ENCODE measurements around the gene TRAM2.
A peak's percentile ranks its signal among the peaks of the same experiment; 100 is the strongest.

The TRAM2 gene

GRCh38 chr6:52594221-52594620 lies 17.4 kb upstream of the TRAM2 start:
- DNase-seq, result no peak

- DNase-seq, result no peak
These were observed 15.0 kb upstream of the TRAM2 start for GRCh38 chr6:52591832-52592231.

DNA sequence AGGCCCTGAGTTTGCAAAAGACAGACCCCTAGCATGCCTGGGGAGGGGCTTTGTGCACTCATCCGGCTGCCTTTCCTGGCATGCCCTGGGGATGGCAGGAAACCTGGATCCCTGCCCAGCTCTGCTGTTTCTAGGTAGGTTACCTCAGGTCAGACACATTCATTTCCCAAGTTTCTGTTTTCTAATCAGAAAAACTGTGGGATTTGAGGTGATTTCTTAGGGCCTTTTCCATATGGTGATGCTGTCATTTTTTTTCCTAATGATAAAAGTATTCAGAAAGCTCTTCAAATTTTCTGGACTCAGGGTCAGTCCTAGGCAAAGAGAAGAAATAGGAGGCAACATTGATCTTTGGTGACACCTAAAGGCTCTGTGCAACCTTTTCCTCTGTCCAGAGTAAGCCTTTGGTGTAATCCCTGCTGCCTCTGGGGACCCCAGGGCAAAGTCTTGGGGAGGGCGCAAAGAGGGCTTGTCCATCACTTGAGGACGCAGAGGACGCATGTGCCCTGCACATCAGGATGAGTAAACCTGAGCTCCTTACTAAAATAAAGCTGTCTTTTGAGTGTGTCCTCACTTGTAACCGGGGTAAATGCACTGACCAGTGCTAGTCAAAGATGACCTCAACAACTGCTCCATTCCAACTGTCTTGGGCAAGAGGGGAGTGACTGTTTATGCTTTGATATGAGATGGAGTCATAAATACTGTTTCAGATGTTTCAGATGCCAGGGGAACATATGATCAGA lies 13.5 kb upstream of the TRAM2 start:
- peak; percentile 84 for DNase-seq

DNA sequence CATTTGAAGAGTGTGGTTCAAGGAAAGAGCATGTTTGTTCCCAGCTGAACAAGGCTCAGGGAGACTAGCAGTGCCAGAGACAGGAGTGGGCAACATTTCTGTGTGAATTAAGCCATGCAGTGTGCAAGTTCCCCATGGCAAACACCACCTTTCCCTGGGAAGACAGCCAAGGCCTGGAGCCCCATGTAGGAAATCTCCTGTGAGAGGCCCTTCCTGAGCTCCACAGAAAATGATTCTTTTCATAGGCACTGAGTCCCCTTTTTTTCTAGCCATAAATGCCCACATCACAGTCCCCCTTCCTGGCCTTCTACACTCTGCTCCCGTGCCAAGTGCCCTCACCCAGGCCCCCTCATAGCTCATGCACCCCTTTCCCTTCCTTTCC lies 11.8 kb upstream of the TRAM2 start:
- no peak for DNase-seq

- no peak for DNase-seq
These were observed 11.3 kb upstream of the TRAM2 start for GRCh38 chr6:52588087-52588709.

DNA sequence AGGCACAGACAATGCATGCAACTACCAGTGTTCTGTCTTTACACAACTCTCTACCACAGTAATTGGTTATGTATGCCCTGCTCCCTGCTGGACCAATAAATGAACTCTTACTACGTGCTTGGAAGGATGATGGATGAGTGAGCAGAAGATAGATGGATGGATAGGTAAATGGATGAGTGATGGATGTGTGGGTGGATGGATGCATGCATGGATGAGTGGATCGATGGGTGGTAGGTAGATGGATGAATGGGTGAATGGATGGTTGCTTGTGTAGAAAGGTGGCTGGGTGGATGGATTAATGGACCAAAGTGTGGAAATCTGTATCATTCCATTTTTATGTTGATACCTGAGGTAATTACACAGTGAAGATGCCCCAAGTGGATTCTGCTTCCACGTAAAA lies 10.1 kb upstream of the TRAM2 start:
- DNase-seq, result no peak

GRCh38 chr6:52584203-52584602 lies 7.3 kb upstream of the TRAM2 start:
- DNase-seq, result no peak

GRCh38 chr6:52582996-52583395 lies 6.1 kb upstream of the TRAM2 start:
- no peak for DNase-seq

DNA sequence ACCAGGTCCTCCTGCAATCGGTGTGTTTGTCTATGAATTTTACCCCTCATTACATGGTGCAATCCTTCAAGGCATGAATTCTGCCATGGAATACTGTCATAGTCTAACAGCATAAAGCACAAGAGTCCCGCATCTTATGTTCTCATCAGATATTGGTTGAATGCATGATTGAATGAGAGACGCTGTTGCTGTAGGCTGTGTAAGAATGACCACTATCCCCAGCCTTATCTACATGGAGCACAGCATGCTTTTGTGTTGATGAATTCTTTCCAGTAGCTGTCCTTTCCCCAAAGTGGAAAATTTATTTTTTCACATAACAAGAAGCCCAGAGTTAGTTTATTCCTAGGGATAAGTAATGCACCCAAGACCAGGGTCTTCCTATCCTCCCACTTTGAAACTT lies 5.6 kb upstream of the TRAM2 start:
- no peak for DNase-seq

DNA sequence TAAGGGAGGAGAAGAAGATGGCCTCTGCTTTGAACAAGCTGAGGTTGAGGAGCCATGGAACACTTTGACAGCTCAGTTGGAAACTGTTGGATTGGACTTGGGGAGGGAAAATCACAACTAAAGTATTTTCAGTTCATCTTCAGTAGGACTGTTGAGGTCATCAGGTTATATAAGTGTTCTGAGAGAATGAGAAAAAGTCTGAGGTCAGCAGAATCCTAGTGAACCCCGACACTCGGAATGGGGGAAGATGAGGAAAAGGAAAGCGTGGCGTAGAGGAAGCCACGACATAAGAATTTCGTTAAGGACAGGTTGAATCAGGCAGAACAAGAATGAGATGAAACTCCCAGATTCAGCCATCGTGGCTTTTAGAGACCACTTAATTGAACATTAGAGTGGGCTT lies 4.0 kb upstream of the TRAM2 start:
- DNase-seq, result no peak

DNA sequence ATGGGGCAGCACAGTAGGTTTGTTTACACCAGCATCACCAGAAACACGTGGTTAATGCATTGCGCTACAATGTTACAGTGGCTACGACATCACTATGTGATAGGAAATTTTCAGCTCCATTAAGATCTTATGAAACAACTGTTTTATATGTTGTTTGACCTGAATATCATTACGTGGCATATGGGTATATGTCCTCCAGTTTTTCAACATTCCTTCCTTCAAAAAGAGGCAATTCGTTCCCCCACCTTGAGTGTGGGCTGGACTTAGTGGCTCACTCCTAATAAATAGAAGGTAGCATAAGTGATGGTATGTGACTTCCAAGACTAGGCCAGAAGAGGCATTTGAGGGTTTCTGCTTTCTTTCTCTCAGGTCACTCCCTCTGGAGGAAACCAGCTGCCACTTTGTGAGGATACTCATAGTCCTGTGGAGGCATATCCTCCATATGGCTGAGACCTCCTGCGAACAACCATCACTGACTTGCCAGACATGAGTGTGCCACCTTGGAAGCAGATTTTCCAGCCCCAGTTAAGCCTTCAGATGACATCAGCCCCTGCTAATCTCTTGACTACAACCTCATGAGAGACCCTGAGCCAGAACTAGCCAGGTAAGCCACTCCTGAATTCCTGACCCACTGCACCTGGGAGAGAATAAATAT lies 2.3 kb upstream of the TRAM2 start:
- DNase-seq, result no peak

DNA sequence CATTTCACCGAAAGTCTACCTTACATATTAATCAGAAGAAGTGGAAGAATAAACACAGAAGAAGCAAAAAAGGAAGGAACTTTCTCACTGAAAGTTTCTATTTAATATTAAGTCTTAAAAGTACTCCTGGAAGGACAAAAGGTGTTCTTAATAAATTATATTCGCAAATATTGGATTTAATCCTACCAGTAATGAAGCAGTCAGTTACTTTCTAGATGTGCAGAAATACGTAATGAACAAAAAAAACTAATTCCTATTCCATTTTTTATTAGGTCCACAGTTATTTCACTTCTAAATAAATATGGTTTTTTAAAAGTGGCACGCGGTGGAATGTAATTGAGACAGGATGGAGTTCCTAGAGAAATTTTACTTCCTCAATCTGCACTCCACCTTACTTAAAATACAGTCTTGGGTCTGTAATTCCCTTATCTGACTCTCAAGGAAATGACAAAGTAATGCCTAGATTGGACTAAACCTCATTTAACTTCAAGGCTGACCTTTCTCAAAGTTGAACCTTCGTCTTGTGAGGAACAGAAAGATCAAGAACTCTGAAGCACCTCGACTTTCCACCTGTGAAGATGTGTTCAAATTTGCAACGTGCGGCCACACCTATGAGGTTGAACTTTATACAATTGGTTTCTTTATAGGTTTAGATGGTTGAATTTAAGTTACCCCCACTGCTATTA lies 1.1 kb upstream of the TRAM2 start:
- DNase-seq, result no peak

DNA sequence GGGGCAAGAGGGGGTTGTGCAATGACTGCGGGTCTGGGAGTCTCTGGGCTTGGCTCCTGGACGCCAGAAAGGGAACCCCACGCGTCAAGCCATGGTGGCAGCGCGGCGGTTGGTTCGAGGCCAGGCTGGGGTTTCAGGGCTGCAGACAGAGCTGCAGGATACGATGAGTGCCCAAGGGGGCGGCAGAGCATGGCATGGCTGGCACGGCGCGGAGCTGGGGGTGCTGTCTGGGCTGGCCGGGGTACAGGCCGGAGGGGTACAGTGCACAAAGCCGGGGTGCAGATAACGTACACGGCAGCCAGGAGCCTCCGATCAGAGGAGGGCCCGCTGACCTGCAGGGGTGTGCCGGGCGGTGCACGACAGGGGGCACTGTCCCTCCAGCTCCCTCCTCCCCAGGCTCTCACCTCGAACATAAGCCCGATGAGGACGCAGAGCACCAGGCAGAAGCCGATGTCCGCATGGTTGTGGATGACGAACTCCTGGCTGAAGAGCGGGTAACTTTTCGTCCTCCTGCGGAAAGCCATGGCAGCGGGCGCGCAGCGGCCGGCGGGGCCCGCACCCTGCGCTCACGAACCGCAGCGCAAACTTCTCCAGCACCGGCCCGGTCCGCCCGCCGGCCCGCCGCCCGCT lies 353 bp downstream of the TRAM2 start:
- peak; percentile 85 for DNase-seq

DNA sequence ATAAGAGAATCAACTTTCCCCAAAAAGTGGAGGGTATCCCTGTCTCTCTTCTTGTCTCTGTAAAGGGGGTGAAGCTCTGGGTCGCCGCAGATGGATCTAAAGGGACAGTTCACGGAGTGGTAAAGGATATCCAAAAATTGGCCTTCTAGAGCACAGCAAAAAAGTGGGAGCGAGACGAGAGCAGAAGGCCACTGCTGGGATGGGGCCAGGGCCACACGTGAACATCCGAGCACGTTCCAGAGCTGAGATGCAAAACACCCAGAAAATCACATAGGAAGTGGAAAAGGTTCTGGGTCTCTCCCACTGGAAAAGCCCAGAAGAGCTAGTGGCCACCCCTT lies 837 bp downstream of the TRAM2 start:
- DNase-seq, result peak; percentile 37

DNA sequence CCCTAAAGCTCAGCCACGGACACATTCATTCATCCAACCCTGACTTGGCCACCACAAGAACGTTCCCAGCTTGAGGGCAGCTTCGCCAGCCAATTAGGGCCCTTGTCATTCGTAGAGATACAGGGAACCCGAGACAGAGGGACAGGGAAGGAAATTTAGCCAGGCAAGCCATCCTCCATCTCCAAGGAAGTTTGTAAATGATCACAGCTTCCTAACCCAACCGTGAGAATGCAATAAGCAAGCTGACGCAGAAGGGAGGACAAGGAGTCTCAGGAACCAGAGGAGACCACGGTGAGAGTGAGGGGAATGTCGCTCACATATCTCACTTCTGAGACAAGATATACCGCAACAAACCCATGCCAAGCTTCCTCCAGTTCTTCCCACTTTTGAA lies 1.4 kb downstream of the TRAM2 start:
- peak; percentile 43 for DNase-seq

DNA sequence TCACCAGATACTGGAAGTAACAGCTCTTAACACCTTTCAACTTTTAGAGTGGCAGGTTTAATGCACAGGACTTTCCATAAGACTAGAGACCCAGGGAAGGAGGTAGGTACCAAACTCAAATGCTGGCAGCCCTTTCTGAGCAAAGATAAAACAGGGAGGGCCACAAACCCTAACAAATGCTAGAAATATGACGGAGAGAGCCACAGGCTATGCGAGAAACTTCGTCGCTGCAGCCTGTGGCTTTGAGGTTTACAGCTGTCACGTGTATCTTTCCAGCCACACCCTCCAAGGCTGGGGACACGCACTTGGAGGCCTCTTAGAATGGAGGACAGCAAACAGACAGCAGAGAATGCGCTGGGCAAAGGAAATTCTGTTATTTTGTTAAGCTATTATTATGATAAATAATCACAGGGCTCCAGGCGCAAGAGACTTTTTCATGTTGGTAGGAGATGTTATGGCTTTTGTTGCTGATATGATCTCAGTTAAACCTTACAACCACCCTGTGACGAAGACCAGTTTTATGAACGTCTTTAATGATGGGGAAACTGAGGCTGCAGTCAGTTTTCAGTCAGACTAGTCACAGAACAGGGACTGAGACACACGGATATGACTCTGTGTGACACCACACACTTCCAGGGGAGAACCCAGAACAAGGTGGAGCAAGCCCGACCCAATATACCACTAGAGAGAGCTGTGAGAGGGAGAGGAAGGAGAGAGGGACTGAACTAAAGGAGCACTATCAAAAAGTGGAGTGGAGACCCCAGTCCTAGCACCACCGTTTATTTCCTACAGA lies 2.0 kb downstream of the TRAM2 start:
- peak; percentile 85 for DNase-seq

DNA sequence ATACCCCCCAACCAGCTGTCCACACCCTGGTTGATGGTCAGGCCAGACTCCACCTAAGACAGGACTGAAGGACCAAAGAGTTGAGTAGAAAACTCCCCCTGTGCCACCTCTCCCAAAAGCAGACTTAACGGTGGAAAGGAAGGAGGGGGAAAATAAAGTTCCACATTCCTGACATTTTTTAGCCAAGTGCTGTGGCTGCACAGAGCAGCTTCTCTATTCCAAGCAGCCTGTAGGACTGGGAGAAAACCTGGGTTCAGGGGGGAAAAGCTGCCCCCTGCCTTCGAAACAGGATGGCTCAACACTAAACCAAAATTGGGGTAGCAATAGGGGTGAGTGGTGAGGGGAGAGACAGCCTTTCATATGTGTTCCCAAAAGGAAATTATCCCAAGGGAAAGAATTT lies 3.6 kb downstream of the TRAM2 start:
- peak; percentile 74 for DNase-seq

DNA sequence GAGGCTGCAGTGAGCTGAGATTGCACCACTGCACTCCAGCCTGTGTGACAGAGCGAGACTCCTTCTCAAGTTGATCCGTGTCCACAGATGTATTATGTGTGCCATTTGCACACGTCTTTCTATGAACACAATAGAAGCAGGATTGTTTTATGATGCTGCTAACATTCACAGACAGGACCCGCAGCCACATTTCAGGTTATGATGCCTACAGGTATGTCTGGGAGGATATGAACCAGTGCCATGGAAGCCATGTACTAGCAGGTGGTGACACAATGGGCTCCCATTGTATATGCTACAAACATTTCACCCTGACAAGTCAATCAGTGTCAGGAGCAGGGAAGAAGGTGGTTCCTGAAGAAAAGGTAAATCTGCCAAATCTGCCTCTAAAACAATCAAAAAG lies 4.3 kb downstream of the TRAM2 start:
- DNase-seq, result no peak

DNA sequence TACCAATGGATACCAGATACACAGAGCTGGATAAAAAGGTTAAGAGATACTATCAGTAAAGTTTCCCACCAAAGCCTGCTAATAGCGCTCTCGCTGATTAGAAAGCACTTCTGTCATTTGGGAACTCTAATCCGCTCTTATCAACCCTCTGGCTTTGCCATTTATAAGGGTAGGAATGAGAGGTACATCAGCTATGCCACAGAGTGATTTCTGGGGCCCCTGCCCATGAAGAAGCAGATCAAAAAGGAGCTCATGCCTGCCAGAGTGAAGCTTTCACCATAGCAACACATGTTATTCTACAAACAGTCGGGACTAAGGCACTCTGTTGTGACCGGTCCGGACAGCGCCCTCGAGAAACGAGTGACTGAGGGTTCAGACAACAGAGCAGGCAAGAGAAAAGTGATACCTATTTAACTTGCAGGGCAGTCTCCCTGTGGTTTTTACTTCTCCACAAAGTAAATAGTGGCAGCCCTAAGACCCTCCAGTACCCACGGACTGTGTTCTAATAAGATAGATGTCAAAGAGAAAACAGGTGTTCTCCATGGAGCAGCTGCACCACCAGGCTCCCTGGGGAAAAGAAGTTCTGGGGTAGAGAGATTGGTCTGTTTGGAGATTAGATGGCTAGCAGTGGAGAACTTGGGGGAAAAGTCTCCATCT lies 5.6 kb downstream of the TRAM2 start:
- DNase-seq, result no peak

GRCh38 chr6:52570291-52570700 lies 6.6 kb downstream of the TRAM2 start:
- DNase-seq, result no peak

DNA sequence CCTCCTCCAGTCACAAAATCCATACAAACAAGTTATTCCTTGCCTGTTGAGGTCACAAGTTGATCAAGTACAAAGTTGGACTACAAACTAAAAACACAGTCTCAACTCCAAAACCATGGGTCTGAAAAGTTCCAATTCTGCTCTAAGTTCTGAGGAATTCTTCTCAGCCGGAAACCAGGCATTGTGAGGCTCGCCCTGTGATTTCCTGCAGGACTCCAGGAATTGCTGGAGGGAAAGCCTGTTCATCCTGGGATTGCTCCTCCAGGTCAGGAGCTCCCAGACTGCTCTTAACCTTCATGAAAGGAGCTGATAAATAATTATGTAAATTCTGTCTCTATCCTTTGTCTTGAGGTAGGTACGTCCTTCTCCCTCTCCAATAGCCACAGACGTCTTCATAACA lies 8.5 kb downstream of the TRAM2 start:
- no peak for DNase-seq

- DNase-seq, result peak; percentile 75
These were observed 10.0 kb downstream of the TRAM2 start for GRCh38 chr6:52566853-52567279.

Measured in fibroblast of skin of back (primary cell).